ENCODE measurements around the gene PTPA.

Gene PTPA

GRCh38 chr9:129110740-129111527, at the start of gene PTPA, which contains the start of gene CRAT:
Gene PTPA, plus strand, starts transcription at chr9:129111415. Its CDS starts 186 bp downstream, at chr9:129111601.
Gene CRAT, minus strand, starts transcription at chr9:129110793. Its CDS starts 284 bp downstream, at chr9:129110509.
- peak; percentile 90 to 93 for DNase-seq

DNA sequence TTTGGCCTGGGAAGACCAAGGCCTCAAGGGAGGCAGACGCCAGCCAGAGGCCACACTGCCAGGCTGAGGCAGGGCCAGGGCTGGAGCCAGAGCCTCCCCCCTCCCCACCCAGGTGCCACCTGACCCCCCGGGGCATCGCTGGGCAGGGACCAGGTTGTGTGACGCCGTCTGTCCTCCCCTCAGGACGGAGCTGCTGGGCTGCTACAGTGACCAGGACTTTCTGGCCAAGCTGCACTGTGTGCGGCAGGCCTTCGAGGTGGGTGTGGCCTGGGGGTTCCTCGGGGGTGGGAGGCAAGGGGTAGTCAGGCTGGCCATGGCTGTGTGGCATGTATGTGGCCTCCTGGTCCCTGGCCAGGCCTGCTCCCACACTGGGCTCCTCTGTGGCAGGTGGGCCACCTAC, 48.2 kb upstream of the PTPA start:
- no peak for DNase-seq

DNA sequence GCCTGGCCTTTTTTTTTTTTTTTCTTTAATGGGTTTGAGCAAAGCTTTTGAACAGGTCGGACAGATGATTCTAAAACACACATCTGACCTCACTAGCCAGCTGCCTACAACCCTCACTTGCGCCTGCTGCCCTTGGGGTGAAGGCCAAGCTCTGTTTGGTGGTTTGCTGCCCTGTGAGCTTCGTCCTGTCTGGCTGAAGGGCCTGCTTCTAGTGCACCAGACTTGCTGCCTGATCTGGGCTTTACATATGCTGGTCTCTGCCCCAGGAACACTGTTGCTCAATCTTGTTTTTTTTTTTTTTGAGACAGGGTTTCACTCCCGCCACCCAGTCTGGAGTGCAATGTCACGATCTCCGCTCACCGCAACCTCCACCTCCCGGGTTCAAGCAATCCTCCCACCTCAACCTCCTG, 46.7 kb upstream of the PTPA start:
- DNase-seq: no peak

- DNase-seq: no peak
Measured at GRCh38 chr9:129068110-129068509, 43.1 kb upstream of the PTPA start.

GRCh38 chr9:129068990-129069861, 42.0 kb upstream of the PTPA start:
- no peak for DNase-seq

DNA sequence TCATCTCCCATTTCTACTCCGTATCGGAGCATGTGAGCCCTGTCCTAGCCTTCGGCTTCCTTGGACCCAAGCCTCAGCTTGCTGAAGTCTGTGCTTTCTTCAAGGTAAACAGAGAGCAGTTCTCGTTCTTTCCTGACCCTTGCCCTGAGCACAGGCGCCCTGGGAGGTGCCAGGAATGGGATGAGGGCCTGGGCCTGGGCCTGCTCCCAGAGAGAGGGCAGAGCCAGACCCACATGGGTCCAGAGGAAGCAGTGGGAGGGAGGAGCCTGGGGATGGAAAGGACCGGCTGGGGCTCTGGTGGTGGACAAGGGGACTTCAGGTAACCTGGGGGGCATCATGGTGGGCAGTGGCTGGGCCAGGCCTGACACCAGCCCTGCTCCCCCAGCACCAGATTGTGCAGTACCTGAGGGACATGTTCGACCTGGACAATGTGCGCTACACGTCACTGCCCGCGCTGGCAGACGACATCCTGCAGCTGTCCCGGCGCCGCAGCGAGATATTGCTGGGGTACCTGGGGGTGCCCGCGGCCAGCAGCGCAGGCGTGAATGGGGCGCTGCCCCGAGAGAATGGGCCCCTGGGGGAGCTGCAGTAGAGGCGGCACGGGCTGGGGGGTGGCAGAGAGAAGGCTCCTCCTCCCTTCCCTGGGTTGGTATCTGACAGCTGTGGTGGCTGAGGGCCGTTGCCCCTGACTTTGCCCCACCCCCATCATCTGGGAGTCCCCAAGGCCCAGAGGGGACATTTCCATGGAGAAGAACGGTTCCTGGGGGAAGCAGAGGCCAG, 41.2 kb upstream of the PTPA start:
- DNase-seq: no peak

- DNase-seq: no peak
Measured at GRCh38 chr9:129070696-129071525, 40.3 kb upstream of the PTPA start.

GRCh38 chr9:129071526-129072126, 39.6 kb upstream of the PTPA start:
- no peak for DNase-seq

- no peak for DNase-seq
Measured at GRCh38 chr9:129072171-129072570, 39.0 kb upstream of the PTPA start.

- DNase-seq: no peak
Measured at GRCh38 chr9:129073404-129073803, 37.8 kb upstream of the PTPA start.

DNA sequence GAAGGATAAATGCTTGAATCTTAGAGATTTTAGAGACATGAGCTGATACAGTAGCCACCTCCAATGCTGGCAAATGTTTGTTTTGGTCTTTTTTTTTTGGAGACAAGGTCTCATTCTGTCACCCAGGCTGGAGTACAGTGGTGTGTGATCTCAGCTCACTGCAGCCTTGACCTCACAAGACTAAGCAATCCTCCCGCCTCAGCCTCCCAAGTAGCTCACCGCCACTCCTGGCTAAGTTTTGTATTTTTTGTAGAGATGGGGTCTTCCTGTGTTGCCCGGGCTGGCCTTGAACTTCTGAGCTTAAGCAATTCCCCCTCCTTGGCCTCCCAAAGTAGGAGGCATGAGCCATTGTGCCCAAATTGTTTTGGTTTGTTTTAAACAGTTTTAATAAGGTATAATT, 37.1 kb upstream of the PTPA start:
- no peak for DNase-seq

- no peak for DNase-seq
Measured at GRCh38 chr9:129075996-129076639, 35.1 kb upstream of the PTPA start.

- DNase-seq: no peak
Measured at GRCh38 chr9:129076640-129077037, 34.6 kb upstream of the PTPA start.

GRCh38 chr9:129077236-129077635, 34.0 kb upstream of the PTPA start:
- no peak for DNase-seq

GRCh38 chr9:129078691-129079503, 32.3 kb upstream of the PTPA start:
- DNase-seq: no peak

GRCh38 chr9:129079829-129080228, 31.4 kb upstream of the PTPA start:
- DNase-seq: no peak

- no peak for DNase-seq
Measured at GRCh38 chr9:129080298-129080600, 31.0 kb upstream of the PTPA start.

- peak; percentile 99 for DNase-seq
Measured at GRCh38 chr9:129080601-129081387, 30.4 kb upstream of the PTPA start, which contains the start of gene DOLPP1. Gene DOLPP1, plus strand, starts transcription at chr9:129081111. Its CDS starts 21 bp downstream, at chr9:129081132.

GRCh38 chr9:129081388-129081904, 29.8 kb upstream of the PTPA start:
- no peak for DNase-seq

Measured in NCI-H2081 (cell line).